ENCODE data around the gene NLK.
"Not testable (repeated sequence)": the region's sequence is repeated elsewhere in the genome, so short reads cannot be mapped to it uniquely, and the experiment has no call there.

NLK gene

DNA sequence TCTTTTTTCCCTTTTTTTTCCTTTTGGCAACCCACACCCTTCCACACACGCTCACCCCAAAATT lies at the start of gene NLK:
NLK (plus strand) TSS at position 21 of the 64 bp plus-strand sequence. CDS start 197 bp downstream, outside the sequence.
- no peak for DNase-seq

- DNase-seq, result no peak
These were observed 49.2 kb upstream of the NLK start for GRCh38 chr17:27993161-27993695.

GRCh38 chr17:27993723-27994310 lies 48.7 kb upstream of the NLK start:
- no peak for DNase-seq

DNA sequence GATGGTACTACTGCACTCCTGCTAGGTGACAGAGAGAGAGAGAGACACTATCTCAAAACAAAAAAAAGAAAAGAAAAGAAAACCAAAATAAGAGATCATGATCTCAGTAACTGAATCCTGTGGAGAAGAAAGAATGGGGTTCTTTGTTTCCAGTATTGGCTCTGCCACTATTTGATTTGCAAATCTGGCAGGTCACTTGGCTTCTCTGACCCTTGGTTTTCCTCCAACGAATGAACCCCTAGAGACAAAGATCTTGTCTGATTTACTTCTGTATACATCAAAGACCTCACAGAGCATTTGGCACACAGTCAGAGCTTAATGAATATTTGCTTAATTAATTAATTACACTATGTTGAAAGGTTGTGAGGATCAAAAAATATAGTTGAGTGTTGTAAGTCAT lies 47.9 kb upstream of the NLK start:
- DNase-seq, result no peak

- no peak for DNase-seq
These were observed 46.9 kb upstream of the NLK start for GRCh38 chr17:27995554-27995953.

GRCh38 chr17:27996202-27997043 lies 46.1 kb upstream of the NLK start:
- no peak for DNase-seq

- DNase-seq, result no peak
These were observed 45.5 kb upstream of the NLK start for GRCh38 chr17:27997044-27997401.

GRCh38 chr17:27997522-27997921 lies 45.0 kb upstream of the NLK start:
- no peak for DNase-seq

- DNase-seq, result no peak
These were observed 41.3 kb upstream of the NLK start for GRCh38 chr17:28001149-28001548.

DNA sequence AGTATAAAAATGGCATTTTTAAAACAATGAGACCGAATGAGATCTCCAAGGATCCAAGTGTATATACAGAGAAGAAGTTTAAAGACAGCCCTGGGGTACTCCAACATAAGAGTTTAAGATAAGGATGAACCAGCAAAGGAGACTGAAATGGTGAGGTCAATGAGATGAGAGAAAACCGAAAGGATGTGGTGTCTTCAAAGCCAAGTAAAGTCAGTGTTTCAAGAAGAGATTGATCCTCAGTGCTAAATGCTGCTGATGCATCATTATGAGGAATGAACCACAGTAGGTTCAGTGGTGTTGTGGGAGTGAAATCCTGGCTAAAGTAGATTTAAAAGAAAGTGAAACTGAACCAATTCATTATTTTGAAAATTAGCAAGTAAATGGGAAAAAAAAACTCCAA lies 38.1 kb upstream of the NLK start:
- no peak for DNase-seq

GRCh38 chr17:28007925-28008324 lies 34.6 kb upstream of the NLK start:
- DNase-seq, result not testable (repeated sequence)

GRCh38 chr17:28008513-28008912 lies 34.0 kb upstream of the NLK start:
- peak; percentile 32 for DNase-seq

DNA sequence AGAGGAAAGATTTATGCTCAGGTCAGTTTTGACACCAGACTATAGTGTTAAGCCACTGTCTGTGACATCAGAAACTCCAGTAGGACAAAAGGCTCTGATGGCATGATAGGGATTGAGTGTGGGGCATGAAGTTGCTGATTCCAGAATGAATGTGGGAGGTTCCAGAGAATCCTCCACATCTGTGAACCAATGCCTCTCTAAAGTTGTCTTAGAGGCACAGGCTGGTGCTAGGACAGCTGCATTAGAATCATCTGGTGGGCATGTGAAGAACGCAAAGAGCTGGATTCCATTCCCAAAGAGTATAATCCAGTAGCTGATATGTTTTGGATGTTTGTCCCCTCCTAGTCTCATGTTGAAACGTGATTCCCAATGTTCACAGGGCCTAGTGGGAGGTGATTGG lies 32.1 kb upstream of the NLK start:
- DNase-seq, result no peak

- no peak for DNase-seq
These were observed 23.9 kb upstream of the NLK start for GRCh38 chr17:28018439-28019070.

DNA sequence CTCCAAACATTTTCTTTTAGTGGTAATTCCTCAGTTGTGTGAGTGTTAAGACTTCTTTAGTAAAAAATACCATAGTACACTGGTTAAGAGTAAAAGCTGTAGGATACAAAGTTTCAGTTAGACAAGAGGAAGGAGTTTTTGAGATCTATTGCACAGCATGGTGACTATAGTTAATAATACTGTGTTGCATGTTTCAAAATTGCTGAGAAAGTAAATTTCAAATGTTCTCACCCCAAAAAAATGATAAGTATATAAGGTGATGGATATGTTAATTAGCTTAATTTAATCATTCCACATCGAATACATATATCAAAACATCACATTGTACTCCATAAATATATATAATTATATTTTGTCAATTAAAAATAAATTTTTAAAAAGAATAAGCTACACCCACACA lies 22.0 kb upstream of the NLK start:
- no peak for DNase-seq

GRCh38 chr17:28029044-28029443 lies 13.4 kb upstream of the NLK start:
- no peak for DNase-seq

- DNase-seq, result no peak
These were observed 12.1 kb upstream of the NLK start for GRCh38 chr17:28030386-28030785.

DNA sequence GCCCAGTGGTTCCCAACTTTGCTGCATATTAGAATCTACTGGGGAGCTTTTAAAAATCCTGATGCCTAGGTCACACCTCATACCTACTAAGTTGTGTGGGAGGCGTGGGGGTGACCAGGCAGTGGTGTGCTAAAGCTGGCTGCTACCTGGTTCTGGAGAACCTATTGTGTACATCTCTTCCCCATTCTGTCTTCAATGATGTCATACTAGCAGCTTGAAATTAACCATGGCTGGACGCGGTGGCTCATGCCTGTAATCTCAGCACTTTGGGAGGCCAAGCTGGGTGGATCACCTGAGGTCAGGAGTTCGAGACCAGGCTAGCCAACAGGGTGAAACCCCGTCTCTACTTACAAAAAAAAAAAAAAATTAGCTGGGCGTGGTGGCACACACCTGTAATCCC lies 11.3 kb upstream of the NLK start:
- DNase-seq, result no peak

GRCh38 chr17:28033972-28034714 lies 8.3 kb upstream of the NLK start:
- DNase-seq, result no peak

DNA sequence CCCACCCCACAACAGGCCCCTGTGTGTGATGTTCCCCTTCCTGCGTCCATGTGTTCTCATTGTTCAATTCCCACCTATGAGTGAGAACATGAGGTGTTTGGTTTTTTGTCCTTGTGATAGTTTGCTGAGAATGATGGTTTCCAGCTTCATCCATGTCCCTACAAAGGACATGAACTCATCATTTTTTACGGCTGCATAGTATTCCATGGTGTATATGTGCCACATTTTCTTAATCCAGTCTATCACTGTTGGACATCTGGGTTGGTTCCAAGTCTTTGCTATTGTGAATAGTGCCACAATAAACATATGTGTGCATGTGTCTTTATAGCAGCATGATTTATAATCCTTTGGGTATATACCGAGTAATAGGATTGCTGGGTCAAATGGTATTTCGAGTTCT lies 7.0 kb upstream of the NLK start:
- not testable (repeated sequence) for DNase-seq

GRCh38 chr17:28035884-28036283 lies 6.6 kb upstream of the NLK start:
- not testable (repeated sequence) for DNase-seq

DNA sequence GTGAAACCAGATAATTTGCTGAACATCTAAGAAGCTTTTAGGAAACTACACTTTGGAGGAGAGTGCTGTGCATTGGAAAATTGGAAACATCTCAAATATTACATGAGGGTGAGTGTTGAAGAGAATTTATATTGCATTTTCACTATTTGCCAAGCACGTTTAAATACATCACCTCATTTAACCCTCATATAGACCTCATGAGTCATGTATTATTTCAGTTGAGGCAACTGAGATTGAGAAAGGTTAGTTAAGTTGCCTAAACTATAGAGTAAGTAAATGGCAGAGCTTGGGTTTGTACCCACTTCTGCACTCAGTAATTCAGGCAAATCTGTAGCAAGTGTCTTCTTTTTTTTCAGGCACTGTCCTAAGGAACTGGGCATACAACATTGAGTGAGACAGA lies 3.7 kb upstream of the NLK start:
- DNase-seq, result no peak

DNA sequence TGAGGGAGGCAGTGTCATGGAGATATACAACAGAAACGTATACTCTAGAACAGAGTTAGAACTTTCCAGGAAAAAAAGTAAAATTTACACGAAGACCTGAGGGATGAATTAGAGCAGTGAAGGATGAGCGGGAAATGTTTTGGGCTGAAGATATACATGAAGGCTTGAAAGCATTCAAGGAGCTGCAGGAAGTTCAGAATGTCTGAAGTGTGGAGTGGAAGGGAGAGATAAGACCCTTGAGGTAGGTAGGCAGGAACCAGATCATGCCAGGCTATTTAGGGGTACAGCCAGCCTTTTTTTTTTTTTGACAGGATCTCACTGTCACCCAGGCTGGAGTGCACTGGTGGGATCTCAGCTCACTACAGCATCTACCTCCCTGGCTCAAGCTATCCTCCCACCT lies 3.2 kb upstream of the NLK start:
- DNase-seq, result no peak

- no peak for DNase-seq
These were observed 2.1 kb upstream of the NLK start for GRCh38 chr17:28040406-28040805.

Measured in femur (tissue), 1 donor.